Middle frontal gyrus (tissue), 1 donor: ENCODE results near the gene SLFN12L.

Experiments used
- DNase-seq: peaks from one replicate; pipeline ENCODE4 v3.0.0-alpha.2; 2015; ENCODE audit warnings: low spot score; ENCODE audit errors: extremely low spot score

Gene SLFN12L

DNA sequence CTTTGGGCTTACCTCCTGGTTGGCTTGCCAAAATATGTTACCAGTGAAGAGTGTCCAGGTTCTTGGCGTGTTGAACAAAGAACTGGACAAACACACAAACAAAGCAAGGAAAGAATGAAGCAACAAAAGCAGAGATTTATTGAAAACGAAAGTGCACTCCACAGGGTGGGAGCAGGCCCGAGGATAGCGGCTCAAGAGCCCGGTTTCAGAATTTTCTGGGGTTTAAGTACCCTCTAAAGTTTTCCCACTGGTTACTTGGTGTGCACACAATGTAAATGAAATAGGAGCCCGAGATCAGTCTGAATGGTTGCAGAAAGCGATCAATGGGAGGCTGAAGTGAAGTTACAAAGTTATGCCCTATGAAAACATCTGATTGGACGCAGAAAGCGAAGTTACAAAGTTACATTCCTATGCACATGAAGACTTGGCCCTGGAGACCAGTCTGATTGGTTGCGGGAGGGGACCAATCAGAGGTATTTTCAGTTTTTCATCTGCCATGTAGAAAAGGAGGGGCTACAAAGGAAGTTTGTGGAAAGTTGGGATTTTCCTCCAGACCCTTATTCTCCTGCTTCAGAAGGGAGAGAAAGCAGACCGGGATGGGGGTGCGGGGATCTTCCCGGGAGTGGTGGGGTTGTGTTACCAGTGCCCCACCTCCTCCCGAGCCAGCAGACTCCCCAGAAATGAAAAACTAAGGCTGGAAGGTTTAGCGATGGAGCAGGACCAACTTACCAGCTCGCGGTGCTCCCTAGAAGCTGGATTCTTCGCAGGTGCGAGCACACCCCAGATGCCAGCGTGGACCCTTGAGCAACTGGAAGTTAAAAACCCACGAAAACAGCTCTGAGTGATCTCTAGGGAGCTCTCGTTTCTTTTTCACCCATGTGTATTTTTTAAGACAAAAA is 105.1 kb downstream of the SLFN12L start, which contains the start of gene SLFN12:
TSS of gene SLFN12 (minus strand) at position 325 of the 899 bp plus-strand sequence. CDS start 9,472 bp downstream, outside the sequence.
- DNase-seq, result no peak

DNA sequence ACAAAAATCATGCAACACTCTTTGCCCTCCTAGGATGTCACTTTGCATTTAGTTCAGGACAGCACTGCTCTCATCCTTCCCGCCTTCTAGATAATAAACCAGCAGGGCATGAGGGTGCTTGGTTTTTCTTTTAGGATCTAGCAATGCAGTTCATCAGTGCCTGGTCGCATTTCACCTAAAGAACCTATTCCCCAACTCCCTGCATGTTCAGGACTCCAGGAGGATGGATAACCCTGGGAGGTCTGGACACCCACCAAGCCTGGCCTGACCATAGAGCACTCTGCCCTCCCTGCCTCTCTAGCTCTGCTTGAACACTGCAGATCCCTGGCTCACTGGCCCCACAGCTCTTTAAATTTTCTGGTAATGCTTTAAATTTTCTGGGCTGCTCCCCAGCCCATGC is 107.8 kb downstream of the SLFN12L start:
- no peak for DNase-seq

DNA sequence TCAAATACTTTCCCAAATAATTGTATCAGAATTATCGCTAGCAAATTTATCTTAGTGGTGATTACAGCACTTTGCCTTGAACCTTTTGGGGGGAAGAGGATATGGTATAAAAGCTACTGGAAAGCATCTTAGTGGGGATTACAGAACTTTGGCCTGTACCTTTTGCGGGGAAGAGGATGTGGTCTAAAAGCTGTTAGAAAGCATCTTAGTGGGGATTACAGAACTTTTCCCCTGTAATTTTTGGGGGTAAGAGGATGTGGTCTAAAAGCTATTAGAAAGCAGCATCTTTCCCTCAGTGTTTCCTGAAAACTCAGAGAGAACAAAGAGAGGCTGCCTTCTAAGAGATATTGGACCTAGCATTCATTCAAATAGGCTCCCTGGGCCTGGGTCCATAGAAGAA is 109.2 kb downstream of the SLFN12L start:
- no peak for DNase-seq

DNA sequence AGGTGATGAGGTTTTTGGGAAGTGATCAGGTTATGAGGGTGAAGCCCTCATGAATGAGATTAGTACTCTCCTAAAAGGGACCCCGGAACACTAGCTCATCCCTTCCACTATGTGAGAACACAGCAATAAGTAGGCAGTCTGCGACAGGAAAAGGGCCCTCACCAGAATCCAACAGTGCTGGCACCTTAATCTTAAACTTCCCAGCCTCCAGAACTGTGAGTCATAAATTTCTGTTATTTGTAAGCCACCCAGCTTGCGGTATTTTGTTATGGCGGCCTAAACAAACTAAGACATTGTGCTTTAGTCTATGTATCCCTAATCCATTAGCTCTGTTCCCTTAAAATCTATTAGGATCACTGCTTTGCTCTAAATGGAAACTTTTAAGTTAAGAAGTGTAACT is 113.7 kb downstream of the SLFN12L start:
- DNase-seq, result no peak
